ENCODE results near the gene DDOST. TPM values are rescaled to one million over a fixed set of nuclear protein-coding genes. Genes with fewer than 3 reads are reported as not detected.

DDOST gene
- 454 and 493 TPM in 2 replicates for total RNA-seq (2014; rRNA removed; shearing (Covaris generic))

DNA sequence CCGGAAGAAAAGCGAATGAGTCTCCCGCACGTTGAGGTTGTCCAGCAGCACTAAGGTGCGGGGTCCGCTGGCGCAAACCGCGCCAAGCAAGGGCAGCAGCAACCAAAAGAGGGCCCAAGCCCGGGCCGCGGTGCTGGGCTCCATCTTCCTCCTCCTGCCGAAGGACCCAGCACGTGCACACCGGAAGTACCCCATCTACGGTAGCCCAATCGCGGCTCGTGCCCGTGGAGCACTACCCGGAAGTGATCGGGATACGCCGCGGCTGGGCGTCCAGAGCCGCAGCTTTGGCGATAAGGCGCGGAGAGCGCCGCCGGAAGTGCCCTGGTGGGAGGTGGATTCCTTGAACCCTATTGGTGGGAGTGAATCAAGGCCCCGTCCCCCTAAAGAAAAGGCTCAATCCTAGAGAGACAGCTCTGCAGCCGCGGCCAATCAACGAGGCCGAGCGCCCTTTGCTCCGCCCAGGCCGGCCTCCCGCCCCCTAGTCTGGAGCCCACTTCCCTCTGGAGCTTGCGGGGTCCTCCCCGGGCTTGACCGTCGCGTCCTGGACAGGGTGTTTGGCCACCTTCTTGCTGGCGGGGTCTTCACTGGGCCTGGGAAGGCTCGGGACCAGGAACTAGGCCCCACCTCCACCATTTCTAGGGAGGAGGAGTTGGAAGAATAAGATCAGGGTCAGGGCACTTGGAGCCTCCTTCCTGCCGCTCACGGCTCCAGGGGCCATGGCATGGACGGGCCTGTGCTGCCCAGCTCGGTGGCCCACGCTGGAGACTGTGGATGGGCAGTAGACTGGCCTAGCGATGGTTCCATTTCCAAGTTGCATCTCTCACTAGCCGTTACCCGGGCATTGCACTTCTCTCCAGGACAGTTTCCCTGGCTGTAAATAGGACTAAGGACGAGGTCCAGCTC, at the start of gene DDOST:
TSS of gene DDOST (minus strand) at position 163 of the 903 bp plus-strand sequence. CDS start at position 144, 19 bp downstream.
- peak; percentile 96 for DNase-seq (ENCODE audit: low spot score)

DNA sequence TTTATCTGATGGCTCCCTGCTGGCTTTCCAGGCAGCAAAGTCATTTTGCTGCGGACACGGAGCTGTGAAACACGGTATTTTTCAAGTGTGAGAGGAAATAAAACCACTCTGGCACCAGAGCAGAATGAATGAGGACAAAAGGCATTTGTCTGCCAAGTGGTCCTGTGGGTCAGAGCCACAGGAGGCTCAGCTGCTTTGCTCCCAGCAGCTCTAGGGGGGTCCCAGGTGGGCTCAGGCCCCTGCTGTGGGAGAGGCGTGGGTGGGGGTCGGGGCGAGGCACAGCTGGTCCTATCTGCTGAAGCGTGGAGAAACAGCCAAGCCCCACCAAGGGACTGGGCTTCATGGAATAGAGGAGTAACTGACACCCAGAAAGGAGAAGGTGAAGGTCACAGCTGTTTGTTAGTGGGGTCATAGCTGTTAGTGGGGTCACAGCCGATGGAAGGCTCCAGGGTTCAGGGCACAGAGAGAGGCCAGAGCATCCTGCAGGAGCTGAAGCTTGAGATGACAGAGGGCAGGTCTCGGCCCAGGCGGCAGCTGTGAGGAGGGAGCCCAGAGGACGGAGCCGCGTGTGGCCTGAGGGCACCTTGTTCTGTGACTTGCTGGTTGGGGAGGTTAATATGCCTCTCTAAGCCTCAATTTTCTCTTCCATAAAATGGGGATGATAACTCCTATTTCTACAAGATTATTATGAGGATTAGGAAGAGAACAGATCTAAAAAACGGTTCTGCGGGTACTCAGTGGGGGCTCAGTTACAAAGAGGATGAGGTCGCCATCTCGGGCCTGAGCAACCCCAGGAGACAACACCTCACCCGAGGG, 49.5 kb upstream of the DDOST start:
- DNase-seq (ENCODE audit: low spot score) = no peak

DNA sequence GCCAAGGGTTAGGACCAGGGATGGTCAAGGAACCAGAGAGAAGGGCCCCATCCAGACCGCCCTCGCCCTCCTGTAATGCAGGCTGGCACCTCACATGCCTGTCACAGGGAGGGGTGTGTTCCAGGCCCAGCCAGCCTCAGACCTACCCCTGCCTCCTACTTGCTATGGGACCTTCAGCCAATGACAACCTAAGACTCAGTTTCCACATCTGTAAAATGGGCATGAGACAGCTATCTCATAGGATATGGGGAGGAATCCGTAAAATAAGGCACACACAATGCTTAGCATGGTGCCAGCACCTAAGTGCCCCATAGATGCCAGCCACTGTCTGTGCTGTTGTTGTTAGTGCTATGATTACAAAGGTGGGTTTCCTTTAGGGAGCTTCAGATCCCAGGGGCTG, 48.7 kb upstream of the DDOST start:
- DNase-seq (ENCODE audit: low spot score) = no peak

GRCh38 chr1:20708891-20709290, 47.7 kb upstream of the DDOST start:
- no peak for DNase-seq (ENCODE audit: low spot score)

DNA sequence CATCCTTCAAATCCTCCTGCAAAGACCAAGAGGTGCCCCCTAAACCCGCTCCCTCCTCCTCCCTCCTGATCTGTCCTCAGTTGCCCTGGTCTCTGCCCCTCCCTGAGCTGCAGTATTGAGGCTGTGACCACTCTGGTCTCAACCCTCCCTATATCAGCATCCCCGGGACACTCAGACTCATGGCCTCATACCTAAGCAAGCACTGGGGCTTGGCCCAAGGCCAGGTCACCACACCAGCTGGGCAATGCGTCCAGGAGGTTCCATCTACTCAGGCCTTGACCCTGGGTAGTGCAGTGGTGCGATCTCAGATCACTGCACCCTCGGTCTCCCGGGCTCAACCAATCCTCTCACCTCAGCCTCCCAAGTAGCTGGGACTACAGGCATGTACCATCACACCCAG, 46.9 kb upstream of the DDOST start:
- no peak for DNase-seq (ENCODE audit: low spot score)

GRCh38 chr1:20706841-20707240, 45.7 kb upstream of the DDOST start:
- DNase-seq (ENCODE audit: low spot score) = no peak

DNA sequence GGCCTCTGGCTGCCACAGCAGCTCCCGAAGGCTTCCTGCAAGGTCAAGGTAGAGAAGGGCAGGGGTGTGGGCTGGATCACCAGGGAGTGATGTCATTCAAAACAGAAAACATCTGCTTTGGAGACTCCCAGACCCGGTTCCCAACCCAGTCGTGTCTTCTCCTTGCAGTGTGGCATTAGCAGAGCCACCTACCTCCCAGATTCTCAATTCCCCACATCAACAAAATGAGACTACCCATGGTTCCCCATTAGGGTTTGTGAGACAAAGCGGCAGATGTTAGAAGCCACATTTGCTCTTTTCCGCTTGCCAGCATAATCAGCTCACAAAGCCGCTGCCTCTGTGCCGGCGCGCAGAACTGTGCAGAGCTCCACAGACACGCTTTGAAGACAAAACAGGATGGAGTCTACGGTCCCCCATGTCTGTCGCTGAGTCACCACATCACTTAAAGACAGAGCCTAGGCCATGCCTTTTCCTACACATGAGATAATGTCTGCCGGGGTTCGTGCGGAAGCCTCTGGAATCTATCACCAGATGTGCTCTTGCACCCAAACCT, 44.1 kb upstream of the DDOST start:
- no peak for DNase-seq (ENCODE audit: low spot score)

DNA sequence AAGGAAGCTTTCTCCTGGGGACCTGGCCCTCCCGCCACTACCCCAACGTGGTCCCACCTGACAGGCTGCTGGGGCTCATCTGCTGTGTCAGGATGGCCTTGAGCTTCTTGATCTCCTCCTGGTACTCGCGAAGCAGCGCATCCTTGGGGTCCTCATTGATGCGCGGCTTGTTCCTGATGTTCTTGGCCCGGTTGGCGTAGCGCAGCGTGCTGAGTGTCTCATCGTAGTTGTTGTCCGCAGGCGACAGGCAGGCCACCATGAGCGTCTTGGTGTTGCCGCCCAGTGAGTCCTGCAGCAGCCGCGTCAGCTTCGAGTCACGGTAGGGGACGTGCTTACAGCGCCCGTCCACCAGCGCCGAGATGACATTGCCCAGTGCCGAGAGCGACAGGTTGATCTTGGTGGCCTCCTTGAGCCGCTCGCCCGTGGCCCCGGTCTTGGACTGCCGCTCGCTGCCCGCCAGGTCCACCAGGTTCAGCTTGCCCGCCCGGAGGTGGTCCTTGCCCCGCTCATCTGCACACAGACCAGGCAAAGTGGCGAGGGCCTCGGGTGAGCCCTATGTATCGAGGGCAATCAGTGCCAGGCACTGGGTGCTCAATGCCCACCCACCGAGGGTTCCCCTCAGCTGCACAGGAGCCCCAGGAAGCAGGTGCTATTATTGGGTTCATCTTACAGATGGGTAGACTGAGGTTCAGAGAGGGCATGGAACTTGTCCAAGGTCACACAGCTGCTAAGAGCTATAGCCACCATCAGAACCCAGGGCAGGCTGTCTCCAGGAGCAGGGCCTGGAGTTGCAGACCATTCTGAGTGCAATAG, 43.4 kb upstream of the DDOST start:
- no peak for DNase-seq (ENCODE audit: low spot score)

GRCh38 chr1:20703124-20703756, 42.1 kb upstream of the DDOST start:
- no peak for DNase-seq (ENCODE audit: low spot score)

DNA sequence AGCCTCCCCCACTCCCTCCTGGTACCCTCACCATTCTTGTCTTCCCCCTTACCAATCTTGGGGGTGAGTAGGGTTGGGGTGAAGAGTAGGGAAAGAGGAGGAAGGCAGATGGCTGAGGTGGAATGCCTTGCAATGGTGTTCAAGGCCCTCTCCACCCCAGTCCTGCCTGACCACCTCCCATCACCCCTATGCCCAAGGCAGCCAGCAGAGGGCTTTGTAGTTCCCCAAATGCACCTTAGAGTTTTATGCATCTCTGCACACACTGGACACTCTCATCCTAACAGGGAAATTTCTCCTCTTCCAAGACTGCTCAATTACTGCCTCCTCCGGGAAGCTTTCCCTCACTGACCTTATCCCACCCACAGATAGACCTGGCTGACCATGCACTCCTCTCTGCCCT, 41.2 kb upstream of the DDOST start:
- DNase-seq (ENCODE audit: low spot score) = no peak

DNA sequence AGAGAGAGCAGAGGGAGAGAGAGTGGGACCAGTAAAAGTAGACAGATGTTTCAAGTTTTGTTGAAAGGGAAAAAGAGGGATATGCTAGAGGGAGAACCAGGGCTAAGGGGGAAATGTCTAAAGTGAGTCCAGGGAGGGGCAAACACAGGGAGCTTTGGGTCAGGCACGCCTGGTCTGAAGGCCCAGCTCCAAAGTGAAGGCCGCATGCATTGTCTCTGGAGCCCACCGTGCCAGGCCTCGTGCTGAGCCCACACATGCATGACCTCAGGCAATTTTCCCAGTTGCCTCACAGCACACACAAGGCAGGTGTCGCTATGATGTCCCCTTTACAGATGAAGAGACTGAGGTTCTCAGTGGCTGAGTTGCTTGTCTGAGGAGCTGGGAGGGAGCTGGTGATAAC, 40.7 kb upstream of the DDOST start:
- DNase-seq (ENCODE audit: low spot score) = no peak

DNA sequence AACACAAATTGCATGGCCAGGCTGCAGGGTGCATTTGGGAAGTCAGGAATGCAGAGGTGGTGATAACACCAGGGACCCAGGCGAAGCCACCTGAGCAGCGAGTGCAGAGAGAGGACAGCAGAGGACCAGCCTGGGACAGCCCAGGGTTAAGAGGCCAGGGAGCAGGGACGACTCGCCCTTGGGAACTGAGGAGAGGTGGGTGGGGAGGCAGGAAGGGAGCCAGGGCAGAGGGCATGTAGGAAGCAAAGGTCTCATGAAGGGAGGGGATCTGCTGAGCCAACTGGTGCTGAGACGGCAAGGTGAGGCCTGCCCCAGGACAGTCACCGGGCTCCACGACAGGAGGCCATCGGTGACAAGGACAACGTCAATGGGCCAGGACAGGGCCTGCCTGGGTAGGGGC, 40.3 kb upstream of the DDOST start:
- DNase-seq (ENCODE audit: low spot score) = no peak

DNA sequence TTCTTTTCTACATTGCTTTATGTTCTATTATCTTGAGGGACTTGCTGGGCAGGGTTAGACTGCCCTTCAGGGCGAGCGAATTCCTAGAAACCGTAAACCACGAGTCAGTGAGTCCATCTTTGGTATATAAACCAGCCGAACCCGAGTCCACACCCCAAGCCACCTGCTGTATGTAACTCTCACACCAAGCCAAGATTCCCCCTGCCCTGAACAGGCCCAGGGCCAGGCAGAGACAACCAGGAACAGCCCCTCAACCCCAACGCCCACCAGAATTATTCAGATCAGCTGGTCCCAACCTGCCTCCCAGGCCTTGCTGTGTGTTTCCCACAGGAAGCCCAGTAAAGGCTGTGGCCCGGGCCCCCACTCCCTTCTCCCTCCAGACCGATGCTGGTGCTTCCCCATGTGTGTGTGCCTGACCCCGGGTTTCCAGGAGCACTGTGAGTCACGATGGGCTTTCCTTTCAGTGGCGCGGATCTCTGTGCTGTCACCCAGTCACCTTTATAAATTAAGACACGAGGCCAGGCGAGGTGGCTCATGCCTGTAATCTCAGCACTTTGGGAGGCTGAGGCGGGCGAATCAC, 39.6 kb upstream of the DDOST start:
- DNase-seq (ENCODE audit: low spot score) = no peak

DNA sequence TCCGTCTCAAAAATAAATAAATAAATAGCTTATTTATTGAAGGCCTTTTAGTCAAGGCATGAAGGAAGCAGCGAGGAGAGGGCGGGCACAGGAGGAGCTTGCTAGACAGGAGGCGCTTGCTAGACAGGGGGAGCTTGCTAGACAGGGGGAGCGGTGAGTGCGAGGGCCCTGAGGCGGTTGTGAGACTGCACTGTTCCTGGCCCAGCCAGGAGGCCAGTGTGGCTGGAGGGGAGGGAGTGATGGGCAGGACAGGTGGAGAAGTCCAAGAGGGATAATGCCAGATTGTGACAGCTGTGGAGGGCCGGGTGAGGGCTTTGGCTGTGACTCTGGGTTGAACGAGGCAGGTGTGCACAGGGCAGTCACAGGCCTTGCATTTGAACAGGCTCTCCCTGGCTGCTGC, 38.4 kb upstream of the DDOST start:
- DNase-seq (ENCODE audit: low spot score) = no peak

DNA sequence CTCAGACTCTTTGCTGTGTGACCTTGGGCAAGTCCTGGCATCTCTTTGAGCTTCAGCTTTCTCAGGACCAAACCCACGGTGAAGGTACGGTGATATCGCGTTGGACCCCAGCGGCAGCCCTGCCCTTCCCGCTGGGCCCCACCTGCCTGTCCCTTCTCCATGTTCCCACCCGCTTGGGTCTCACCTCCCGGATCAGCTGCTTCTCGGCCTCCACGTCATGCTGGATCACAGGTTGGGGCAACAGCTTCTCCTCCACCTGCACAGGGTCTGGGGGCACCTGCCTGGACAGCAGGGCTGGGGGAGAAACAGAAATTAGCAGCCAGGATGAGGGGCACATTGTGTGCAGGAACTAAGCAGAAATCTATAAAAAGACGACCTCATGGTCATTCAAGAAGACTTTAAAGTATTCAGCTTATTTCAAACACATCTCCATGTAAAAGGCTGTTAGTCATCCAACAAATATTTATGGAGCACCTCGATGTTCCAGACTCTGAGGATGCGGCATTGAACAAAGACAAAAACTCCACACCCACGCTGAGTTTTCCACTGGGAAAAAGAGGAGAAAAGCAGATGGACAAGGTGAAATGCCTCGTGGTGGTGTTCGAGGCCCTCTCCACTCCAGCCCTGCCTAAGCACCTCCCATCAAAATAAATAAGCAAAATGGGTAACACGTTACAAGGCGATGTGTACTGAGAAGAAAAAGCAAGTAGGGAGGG, 37.2 kb upstream of the DDOST start:
- no peak for DNase-seq (ENCODE audit: low spot score)

- no peak for DNase-seq (ENCODE audit: low spot score)
Observed at GRCh38 chr1:20697563-20697962, 36.4 kb upstream of the DDOST start.

DNA sequence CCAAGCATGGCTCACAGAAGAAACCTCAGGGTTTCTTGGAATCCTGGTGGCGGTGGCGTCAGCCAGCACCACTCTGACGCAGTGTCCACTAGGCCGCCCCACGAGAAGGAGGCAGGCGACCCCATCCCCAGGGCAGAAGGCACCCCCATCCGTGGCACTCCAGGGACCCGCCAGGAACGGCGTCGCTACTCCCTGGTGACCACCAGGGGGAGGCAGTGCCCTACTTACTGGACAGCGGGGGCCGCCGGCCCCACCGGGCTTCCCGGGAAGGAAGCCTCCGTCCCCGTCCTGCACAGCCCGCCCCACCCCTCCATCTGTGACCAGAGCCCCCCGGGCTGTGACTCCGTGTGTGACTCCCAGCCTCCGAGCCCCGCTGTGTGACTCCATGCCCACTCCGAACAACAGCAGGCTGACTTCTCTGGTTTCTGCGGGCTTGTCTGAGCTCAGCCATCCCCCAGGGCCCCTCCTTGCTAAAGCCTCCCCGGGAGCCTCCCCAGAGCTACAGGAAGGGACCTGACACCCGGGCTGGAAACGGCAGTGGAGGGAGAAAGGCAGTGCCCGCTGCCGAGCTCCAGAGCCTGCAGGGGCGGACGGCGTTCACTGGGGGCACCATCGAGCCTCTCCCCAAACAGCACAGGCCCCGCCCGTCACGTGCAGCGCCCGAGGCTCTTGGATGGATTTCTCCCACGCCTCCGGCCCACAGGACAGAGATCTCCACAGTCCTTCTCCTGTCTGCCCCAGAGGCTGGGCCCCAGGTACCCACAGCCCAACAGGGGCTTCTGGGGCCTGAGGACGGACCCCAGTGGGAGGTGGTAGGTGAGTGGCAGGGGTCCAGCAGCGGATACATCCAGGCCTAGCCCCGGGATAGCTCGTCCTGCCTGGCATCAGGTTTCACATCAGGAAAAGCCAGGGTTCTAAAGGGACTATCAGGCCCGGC, 35.5 kb upstream of the DDOST start:
- peak; percentile 85 for DNase-seq (ENCODE audit: low spot score)

- DNase-seq (ENCODE audit: low spot score) = no peak
Observed at GRCh38 chr1:20695515-20695914, 34.3 kb upstream of the DDOST start.

- DNase-seq (ENCODE audit: low spot score) = no peak
Observed at GRCh38 chr1:20693623-20694022, 32.5 kb upstream of the DDOST start.
